HCT116 (cell line): Measurements from ENCODE around the gene HEXA. TPM values are rescaled to one million over a fixed set of nuclear protein-coding genes. Genes with fewer than 3 reads are reported as not detected.
"Not testable (repeated sequence)": the region's sequence is repeated elsewhere in the genome, so short reads cannot be mapped to it uniquely, and the experiment has no call there.

Experiments
- ATAC-seq: fragments of 200-7000 bp; cut with Tn5 transposase; 2 replicates; pipeline ENCODE4 v1.9.1; 2020; ENCODE audit warnings: mild to moderate bottlenecking, moderate library complexity
- BruUV-seq: library from RNA; stranded (reverse); fragments of 400-500 nt; replicated peaks from 2 replicates; lab custom pipeline; 2021; lab: Mats Ljungman, UMichigan
- CTCF ChIA-PET: fragments of 300-600 bp; sonication (Branson Sonifier 250); formaldehyde crosslinking; loops from one replicate; lab custom pipeline; 2021; ENCODE audit warnings: antibody characterized with exemption; lab: Charles Lee
- POLR2A ChIA-PET: fragments of 300-600, 350-600 bp; sonication (Branson Sonifier 250); formaldehyde crosslinking; loops from one replicate; lab custom pipeline; 2021; ENCODE audit warnings: antibody characterized with exemption; lab: Charles Lee
- RAD21 ChIA-PET, 2 experiments: fragments of 300-600 bp; sonication (Branson Sonifier 250); formaldehyde crosslinking; loops; one replicate each; lab custom pipeline; 2023; ENCODE audit warnings: low total read pairs in 2 of 2; ENCODE audit not compliant: uncharacterized antibody in 2 of 2, unreplicated experiment in 2 of 2, low non-redundant PET in 1 of 2; lab: Charles Lee
- DNase-seq: peaks from one replicate; pipeline ENCODE4 v3.0.0-alpha.2; 2010; ENCODE audit warnings: low read depth, low spot score
- H2AFZ ChIP-seq: fragments of 200-600 bp; shearing (Covaris generic), sonication (generic); 2 replicates; pipeline ENCODE4 v1.6.1; 2017; ENCODE audit warnings: low read depth, mixed run types, mixed read lengths, antibody characterized with exemption, low read length; ENCODE audit not compliant: poor library complexity, severe bottlenecking
- H3K27ac ChIP-seq: 2 replicates; pipeline ENCODE4 v1.5.1; 2012; ENCODE audit warnings: low read depth, low read length
- H3K27me3 ChIP-seq: fragments of 200-600 bp; sonication (generic); 2 replicates; pipeline ENCODE4 v1.6.1; 2016; ENCODE audit warnings: mixed run types, low read length, mixed read lengths; ENCODE audit not compliant: insufficient read depth
- H3K36me3 ChIP-seq, 2 experiments: fragments of 200-500 bp in 1 of 2; fragments of 200-600 bp in 1 of 2; sonication (Bioruptor generic) in 1 of 2; sonication (generic) in 1 of 2; 2 replicates each; pipeline versions ENCODE4 v1.5.1 to v1.6.1; 2014 to 2016; ENCODE audit warnings: low read length in 2 of 2, inconsistent platforms in 1 of 2, mixed read lengths in 1 of 2, mixed run types in 1 of 2; ENCODE audit not compliant: insufficient read depth in 2 of 2, control insufficient read depth in 1 of 2
- H3K4me1 ChIP-seq, 2 experiments: fragments of 200-600 bp in 1 of 2; sonication (generic) in 1 of 2; 2 replicates each; pipeline versions ENCODE4 v1.5.1 to v1.6.1; 2012 to 2017; ENCODE audit warnings: low read length in 2 of 2, inconsistent platforms in 1 of 2, mild to moderate bottlenecking in 1 of 2, mixed read lengths in 1 of 2, mixed run types in 1 of 2, moderate library complexity in 1 of 2; ENCODE audit not compliant: insufficient read depth in 2 of 2, control insufficient read depth in 1 of 2
- H3K4me2 ChIP-seq: fragments of 200-600 bp; sonication (generic); 2 replicates; pipeline ENCODE4 v1.6.1; 2017; ENCODE audit warnings: mixed run types, low read length, mixed read lengths
- H3K4me3 ChIP-seq, 2 experiments: fragments of 200-600 bp in 1 of 2; sonication (generic) in 1 of 2; replicated peaks in 1 of 2; 2 replicates each; pipeline ENCODE4 v1.5.1; 2011 to 2016; ENCODE audit warnings: low read length in 2 of 2, control low read depth in 1 of 2, low read depth in 1 of 2, mild to moderate bottlenecking in 1 of 2, mixed read lengths in 1 of 2, mixed run types in 1 of 2
- H3K79me2 ChIP-seq: fragments of 200-600 bp; sonication (generic); 2 replicates; pipeline ENCODE4 v1.6.1; 2017; ENCODE audit warnings: mild to moderate bottlenecking, mixed run types, low read length, moderate library complexity, mixed read lengths; ENCODE audit not compliant: insufficient read depth
- H3K9ac ChIP-seq: fragments of 200-600 bp; sonication (generic); 2 replicates; pipeline ENCODE4 v1.6.1; 2016; ENCODE audit warnings: low read length, mixed read lengths
- H3K9me2 ChIP-seq: fragments of 200-600 bp; sonication (generic), shearing (Covaris generic); 2 replicates; pipeline ENCODE4 v1.6.1; 2017; ENCODE audit warnings: mixed run types, mild to moderate bottlenecking, moderate library complexity; ENCODE audit not compliant: insufficient read depth
- H3K9me3 ChIP-seq, 2 experiments: fragments of 200-500 bp in 1 of 2; fragments of 200-600 bp in 1 of 2; sonication (Bioruptor generic) in 1 of 2; sonication (generic) in 1 of 2; 2 replicates each; pipeline ENCODE4 v1.6.1; 2014 to 2017; ENCODE audit warnings: low read length in 2 of 2, mixed read lengths in 2 of 2, inconsistent platforms in 1 of 2, low read depth in 1 of 2, mild to moderate bottlenecking in 1 of 2, mixed run types in 1 of 2, moderate library complexity in 1 of 2; ENCODE audit not compliant: control insufficient read depth in 1 of 2, insufficient read depth in 1 of 2
- H4K20me1 ChIP-seq: fragments of 200-600 bp; sonication (generic), shearing (Covaris generic); 2 replicates; pipeline ENCODE4 v1.6.1; 2017; ENCODE audit warnings: mixed run types, mild to moderate bottlenecking, moderate library complexity; ENCODE audit not compliant: insufficient read depth
- CEBPB ChIP-seq: IDR thresholded peaks from 2 replicates; pipeline ENCODE4 v1.6.1; 2012; ENCODE audit warnings: low read depth
- SP1 ChIP-seq: IDR thresholded peaks from 2 replicates; pipeline ENCODE4 v1.6.1; 2012; ENCODE audit warnings: low read depth
- intact Hi-C: fragments of 100-400 bp; cut with micrococcal nuclease; formaldehyde crosslinking; loops from 2 replicates; pipeline ENCODE4 v1.10.0; 2022
- total RNA-seq: library from RNA; stranded (reverse); gene quantifications from one replicate; pipeline ENCODE4 v1.2.1, GENCODE V29; 2021; ENCODE audit not compliant: unreplicated experiment

Gene HEXA
- total RNA-seq, 1 experiment from 2014 or later: 57.1 TPM

- H3K4me1 ChIP-seq, H3K9ac ChIP-seq, H3K27ac ChIP-seq, H3K79me2 ChIP-seq, intact Hi-C loops, H3K9me2 ChIP-seq, H2AFZ ChIP-seq, DNase-seq, H3K4me3 ChIP-seq, H3K9me3 ChIP-seq, POLR2A ChIA-PET, H3K27me3 ChIP-seq, H3K4me2 ChIP-seq, ATAC-seq, H3K36me3 ChIP-seq, BruUV-seq, H4K20me1 ChIP-seq, CTCF ChIA-PET: not testable (repeated sequence)
- RAD21 ChIA-PET: interaction anchor here in 1 of 2 experiments (0.6 kb wide), 1 partner anchor 86 kb away, joined by 3 read pairs; no protein-coding TSS in a partner anchor
These were observed 44.0 kb upstream of the HEXA start for GRCh38 chr15:72419768-72420167.

DNA sequence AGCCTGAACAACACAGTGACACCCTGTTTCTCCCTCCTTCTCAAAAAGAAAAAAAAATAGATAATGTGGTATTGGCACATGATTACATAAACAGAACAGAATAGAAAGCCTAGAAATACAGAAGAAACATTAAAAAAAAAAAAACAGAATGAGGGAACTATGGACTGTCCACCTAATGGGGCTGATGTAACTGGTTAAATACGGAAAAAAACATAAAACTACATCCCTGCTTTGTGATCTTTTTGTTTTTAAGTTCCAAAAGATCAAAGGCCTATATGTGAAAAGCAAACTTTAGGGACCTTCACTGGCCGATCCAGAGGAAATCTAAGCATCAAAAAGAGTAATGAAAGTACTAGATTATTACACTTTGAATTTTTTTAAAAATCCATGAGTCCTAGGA, 39.5 kb upstream of the HEXA start:
- H3K9ac ChIP-seq: no peak overlapping the region
- intact Hi-C loops: no loop called here
- ATAC-seq: no peak
- no peaks in the 10 kb centered on the region for H3K9me2 ChIP-seq
- BruUV-seq: no TSS peak
- no peaks in the 10 kb centered on the region for H4K20me1 ChIP-seq
- H3K4me2 ChIP-seq: no peak overlapping the region
- no peak overlapping the region for H3K27ac ChIP-seq
- DNase-seq: no peak
- no peaks in the 10 kb centered on the region for H3K79me2 ChIP-seq
- H3K4me1 ChIP-seq: no peaks in the 10 kb centered on the region
- no peaks in the 10 kb centered on the region for H3K27me3 ChIP-seq
- no peak overlapping the region for H3K4me3 ChIP-seq
- H3K9me3 ChIP-seq: no peaks in the 10 kb centered on the region
- ChIA-PET CTCF (no interaction called here), POLR2A (no interaction called here), RAD21 (no interaction called here)
- H2AFZ ChIP-seq: no peak overlapping the region
- no peak for TF ChIP-seq CEBPB
- TF ChIP-seq SP1: no peak
- TF ChIP-seq, all 23 proteins: peak for 0
- no peaks in the 10 kb centered on the region for H3K36me3 ChIP-seq

DNA sequence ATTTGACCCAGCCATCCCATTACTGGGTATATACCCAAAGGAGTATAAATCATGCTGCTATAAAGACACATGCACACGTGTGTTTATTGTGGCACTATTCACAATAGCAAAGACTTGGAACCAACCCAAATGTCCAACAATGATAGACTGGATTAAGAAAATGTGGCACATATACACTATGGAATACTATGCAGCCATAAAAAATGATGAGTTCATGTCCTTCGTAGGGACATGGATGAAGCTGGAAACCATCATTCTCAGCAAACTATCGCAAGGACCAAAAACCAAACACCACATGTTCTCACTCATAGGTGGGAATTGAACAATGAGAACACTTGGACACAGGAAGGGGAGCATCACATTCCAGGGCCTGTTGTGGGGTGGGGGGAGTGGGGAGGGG, 37.5 kb upstream of the HEXA start:
- POLR2A ChIA-PET: not testable (repeated sequence)

More for the DNA sequence above, 37.5 kb upstream of the HEXA start:
- H4K20me1 ChIP-seq, intact Hi-C loops, H3K9me3 ChIP-seq, H3K4me2 ChIP-seq, BruUV-seq, H3K79me2 ChIP-seq, H3K4me3 ChIP-seq, CTCF ChIA-PET, H3K4me1 ChIP-seq, H3K36me3 ChIP-seq, H2AFZ ChIP-seq, H3K9ac ChIP-seq, RAD21 ChIA-PET, H3K9me2 ChIP-seq, DNase-seq, ATAC-seq, H3K27ac ChIP-seq: not testable (repeated sequence)
- H3K27me3 ChIP-seq: peaks cover 10% of the 10 kb centered on the region; the same call in 1 of the 2 replicates
